ENCODE data around the gene SP2. TPM values are rescaled to one million over a fixed set of nuclear protein-coding genes. Genes with fewer than 3 reads are reported as not detected.

Gene SP2
- total and polyA plus RNA-seq, 2 donors (not counting 1 experiment from before 2014, with no cell fraction given), result 25.4 to 32.5 TPM

GRCh38 chr17:47915776-47916398 is 19.9 kb downstream of the SP2 start:
- no peak overlapping the region for H3K4me2 ChIP-seq (replicated peaks; ENCODE audit: low read depth, low read length, poor library complexity, severe bottlenecking)
- Mint-ChIP-seq H3K4me1 (no peaks in the 10 kb centered on the region), H3K4me3 (no peak overlapping the region), H3K27me3 (no peaks in the 10 kb centered on the region), H3K27ac (no peak overlapping the region), H3K9me3 (ENCODE audit: insufficient read depth) (no peaks in the 10 kb centered on the region)
- peaks cover 0 to 26% of the 10 kb centered on the region in 2 experiments for H3K36me3 ChIP-seq (replicated peaks in 1 of 2; ENCODE audit: control extremely low read depth in 1 of 2, control insufficient read depth in 1 of 2, extremely low read depth in 1 of 2, insufficient read depth in 2 of 2, low read length in 1 of 2)
- ATAC-seq (ENCODE audit: low read depth) (no peak), DNase-seq (no peak)
- no peaks in the 10 kb centered on the region for H3K9me3 ChIP-seq (ENCODE audit: control extremely low read depth in 1 of 3, control insufficient read depth in 2 of 3, insufficient read depth in 1 of 3, low read length in 2 of 3)
- no peak overlapping the region for H2AFZ ChIP-seq (ENCODE audit: insufficient read depth, low read depth, low read length, poor library complexity, severe bottlenecking)
- H3K4me3 ChIP-seq (ENCODE audit: control extremely low read depth in 1 of 5, extremely low read depth in 1 of 5, insufficient read depth in 1 of 5, low read depth in 2 of 5, low read length in 4 of 5), result no peak overlapping the region
- no peak overlapping the region for H3K9ac ChIP-seq (ENCODE audit: low read length)
- TF ChIP-seq CTCF (IDR thresholded peaks at IDR 0.05) (no peak), EZH2 (IDR thresholded peaks at IDR 0.05; ENCODE audit: borderline replicate concordance, insufficient read depth, low read depth, low read length, poor library complexity, severe bottlenecking) (no peak)
- no peaks in the 10 kb centered on the region for H3K27me3 ChIP-seq (replicated peaks in 1 of 4; ENCODE audit: control extremely low read depth in 1 of 4, control insufficient read depth in 3 of 4, insufficient read depth in 4 of 4, low read length in 3 of 4)
- intact Hi-C loops (cut with micrococcal nuclease), result no loop called here
- H4K20me1 ChIP-seq (ENCODE audit: control insufficient read depth, insufficient read depth, low read length, poor library complexity, severe bottlenecking), result peaks cover 7% of the 10 kb centered on the region
- H3K27ac ChIP-seq (ENCODE audit: low read length in 2 of 2), result no peak overlapping the region
- H3K4me1 ChIP-seq (ENCODE audit: control insufficient read depth in 2 of 2, insufficient read depth in 2 of 2, low read length in 2 of 2), result no peaks in the 10 kb centered on the region
- ChIA-PET CTCF (no interaction called here), POLR2A (no interaction called here)
- H3K79me2 ChIP-seq (ENCODE audit: control insufficient read depth, insufficient read depth, low read length), result peaks cover 25% of the 10 kb centered on the region
- 97% methylated on average over 9 of the region's 12 CpGs for WGBS (ENCODE audit: insufficient coverage)

- H3K4me3 Mint-ChIP-seq, result no peak overlapping the region
- H3K27me3 Mint-ChIP-seq, result no peaks in the 10 kb centered on the region
- H3K9me3 Mint-ChIP-seq (ENCODE audit: insufficient read depth), result no peaks in the 10 kb centered on the region
- no peaks in the 10 kb centered on the region for H3K4me1 ChIP-seq (ENCODE audit: control insufficient read depth in 2 of 2, insufficient read depth in 2 of 2, low read length in 2 of 2)
- no peak overlapping the region for H3K4me3 ChIP-seq (ENCODE audit: control extremely low read depth in 1 of 5, extremely low read depth in 1 of 5, insufficient read depth in 1 of 5, low read depth in 2 of 5, low read length in 4 of 5)
- no peak overlapping the region for H3K9ac ChIP-seq (ENCODE audit: low read length)
- H3K4me1 Mint-ChIP-seq, result no peaks in the 10 kb centered on the region
- ChIA-PET CTCF (interaction anchor here (0.6 kb wide), 1 partner anchor 328 kb away, joined by 3 read pairs; no protein-coding TSS in a partner anchor), POLR2A (no interaction called here)
- no peak for ATAC-seq (ENCODE audit: low read depth)
- H4K20me1 ChIP-seq (ENCODE audit: control insufficient read depth, insufficient read depth, low read length, poor library complexity, severe bottlenecking), result peaks cover 7% of the 10 kb centered on the region
- DNase-seq, result no peak
- 91% methylated on average over 14 of the region's 19 CpGs for WGBS (ENCODE audit: insufficient coverage)
- no peak overlapping the region for H3K4me2 ChIP-seq (replicated peaks; ENCODE audit: low read depth, low read length, poor library complexity, severe bottlenecking)
- H2AFZ ChIP-seq (ENCODE audit: insufficient read depth, low read depth, low read length, poor library complexity, severe bottlenecking), result no peak overlapping the region
- H3K79me2 ChIP-seq (ENCODE audit: control insufficient read depth, insufficient read depth, low read length), result peaks cover 17% of the 10 kb centered on the region
- H3K36me3 ChIP-seq (replicated peaks in 1 of 2; ENCODE audit: control extremely low read depth in 1 of 2, control insufficient read depth in 1 of 2, extremely low read depth in 1 of 2, insufficient read depth in 2 of 2, low read length in 1 of 2), result peaks cover 0 to 29% of the 10 kb centered on the region in 2 experiments
- no peaks in the 10 kb centered on the region for H3K27me3 ChIP-seq (replicated peaks in 1 of 4; ENCODE audit: control extremely low read depth in 1 of 4, control insufficient read depth in 3 of 4, insufficient read depth in 4 of 4, low read length in 3 of 4)
- no peaks in the 10 kb centered on the region for H3K9me3 ChIP-seq (ENCODE audit: control extremely low read depth in 1 of 3, control insufficient read depth in 2 of 3, insufficient read depth in 1 of 3, low read length in 2 of 3)
- no peak overlapping the region for H3K27ac Mint-ChIP-seq
- H3K27ac ChIP-seq (ENCODE audit: low read length in 2 of 2), result no peak overlapping the region
- intact Hi-C loops (cut with micrococcal nuclease), result no loop called here
- TF ChIP-seq CTCF (IDR thresholded peaks at IDR 0.05), result no peak
- TF ChIP-seq EZH2 (IDR thresholded peaks at IDR 0.05; ENCODE audit: borderline replicate concordance, insufficient read depth, low read depth, low read length, poor library complexity, severe bottlenecking), result no peak
Measured at GRCh38 chr17:47916489-47917208, 20.6 kb downstream of the SP2 start.

All from B cell (primary cell).